ENCODE results near the gene PHF20.
"Not testable (repeated sequence)": the region's sequence is repeated elsewhere in the genome, so short reads cannot be mapped to it uniquely, and the experiment has no call there.

PHF20 gene

GRCh38 chr20:35985806-35986205 is 214.0 kb downstream of the PHF20 start:
- DNase-seq, result no peak

GRCh38 chr20:35988910-35989463 is 217.2 kb downstream of the PHF20 start:
- DNase-seq, result no peak

- DNase-seq, result peak in 1 of 2 experiments; percentile 67
These were observed 219.4 kb downstream of the PHF20 start for GRCh38 chr20:35991142-35991771.

GRCh38 chr20:35992713-35993335 is 221.0 kb downstream of the PHF20 start:
- peak; percentile 79 to 92 for DNase-seq

- DNase-seq, result peak; percentile 86 to 94
These were observed 223.2 kb downstream of the PHF20 start for GRCh38 chr20:35994994-35995453.

GRCh38 chr20:35996492-35996891 is 224.7 kb downstream of the PHF20 start:
- DNase-seq, result not testable (repeated sequence)

All from SW 1271 (cell line).